GM12875 (cell line): ENCODE measurements around the gene AKAP13.
"Not testable (repeated sequence)": the region's sequence is repeated elsewhere in the genome, so short reads cannot be mapped to it uniquely, and the experiment has no call there.

Experiments
- H3K4me3 ChIP-seq: one replicate; pipeline ENCODE4 v1.5.1; 2011; ENCODE audit warnings: low read depth, low read length, control low read depth
- CTCF ChIP-seq: IDR thresholded peaks from 2 replicates; pipeline ENCODE4 v1.5.1; 2011; ENCODE audit warnings: low read depth, mild to moderate bottlenecking, control low read depth, inconsistent platforms, low read length, moderate library complexity, borderline replicate concordance; ENCODE audit not compliant: insufficient read depth

The AKAP13 gene

GRCh38 chr15:85525755-85526154, 145.4 kb downstream of the AKAP13 start:
- TF ChIP-seq CTCF, result no peak
- no peak overlapping the region for H3K4me3 ChIP-seq

- no peak for TF ChIP-seq CTCF
Measured at GRCh38 chr15:85527895-85528294, 147.5 kb downstream of the AKAP13 start.

GRCh38 chr15:85530079-85530478, 149.7 kb downstream of the AKAP13 start:
- no peak for TF ChIP-seq CTCF
- no peak overlapping the region for H3K4me3 ChIP-seq

More at GRCh38 chr15:85527895-85528294, 147.5 kb downstream of the AKAP13 start:
- H3K4me3 ChIP-seq, result no peak overlapping the region

GRCh38 chr15:85531083-85531482, 150.7 kb downstream of the AKAP13 start:
- no peak overlapping the region for H3K4me3 ChIP-seq
- no peak for TF ChIP-seq CTCF

GRCh38 chr15:85532689-85533088, 152.3 kb downstream of the AKAP13 start:
- H3K4me3 ChIP-seq, result no peak overlapping the region
- no peak for TF ChIP-seq CTCF

GRCh38 chr15:85534031-85534430, 153.6 kb downstream of the AKAP13 start:
- no peak overlapping the region for H3K4me3 ChIP-seq
- TF ChIP-seq CTCF, result no peak

GRCh38 chr15:85535533-85536330, 155.3 kb downstream of the AKAP13 start:
- H3K4me3 ChIP-seq, result not testable (repeated sequence)
